GM10266 (cell line): Measurements from ENCODE around the gene WTAP.
"Not testable (repeated sequence)": the region's sequence is repeated elsewhere in the genome, so short reads cannot be mapped to it uniquely, and the experiment has no call there.

Source experiments
- DNase-seq: peaks from one replicate; pipeline ENCODE4 v3.0.0; 2012; ENCODE audit errors: extremely low spot score
- CTCF ChIP-seq: IDR thresholded peaks from 2 replicates; pipeline ENCODE4 v1.5.1; 2012; ENCODE audit warnings: mild to moderate bottlenecking, low read depth; ENCODE audit not compliant: control insufficient read depth, insufficient read depth; ENCODE audit errors: missing control alignments

WTAP gene

GRCh38 chr6:159715605-159716004 lies 11.7 kb upstream of the WTAP start:
- TF ChIP-seq CTCF = no peak
- no peak for DNase-seq

DNA sequence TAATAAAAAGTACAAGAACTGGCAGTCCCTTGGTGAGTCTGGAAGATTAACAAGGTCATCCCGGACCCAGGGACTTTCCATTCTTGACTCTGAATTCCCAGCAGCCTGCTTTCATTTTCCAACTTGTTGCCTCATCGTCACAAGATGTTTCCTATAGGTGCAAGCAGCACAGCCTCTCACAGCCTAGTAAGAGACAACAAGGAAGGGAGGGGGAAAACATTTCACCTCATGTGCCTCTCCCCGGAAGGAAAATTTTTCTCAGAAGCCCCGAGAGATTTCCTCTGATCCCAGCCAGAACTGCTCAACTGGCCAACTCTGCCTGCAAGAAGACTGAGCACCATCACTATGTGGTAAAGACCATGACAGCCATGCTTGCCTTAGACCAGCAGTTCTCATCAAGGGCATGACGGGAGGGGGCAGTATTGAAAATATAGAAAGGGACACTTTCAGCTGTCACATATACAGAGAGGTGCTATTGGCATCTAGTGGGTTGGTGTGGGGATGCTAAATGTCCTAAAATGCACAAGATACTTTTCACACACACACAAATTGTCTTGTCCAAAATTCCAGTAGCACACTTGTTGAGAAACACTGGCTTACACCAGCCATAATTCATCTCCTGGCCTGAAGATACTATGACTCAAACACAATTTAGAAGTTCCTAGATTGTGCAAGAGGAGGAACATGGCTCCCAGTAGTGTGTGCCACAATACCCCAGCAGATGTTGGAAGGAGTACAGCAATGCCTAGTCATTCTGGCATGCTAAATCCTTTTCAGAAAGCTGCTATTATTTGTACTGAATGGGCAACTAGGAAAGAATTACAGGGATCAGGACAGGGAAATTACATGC lies 10.8 kb upstream of the WTAP start:
- no peak for TF ChIP-seq CTCF
- no peak for DNase-seq

- no peak for DNase-seq
- TF ChIP-seq CTCF = no peak
These were observed 8.7 kb upstream of the WTAP start for GRCh38 chr6:159718634-159719033.

DNA sequence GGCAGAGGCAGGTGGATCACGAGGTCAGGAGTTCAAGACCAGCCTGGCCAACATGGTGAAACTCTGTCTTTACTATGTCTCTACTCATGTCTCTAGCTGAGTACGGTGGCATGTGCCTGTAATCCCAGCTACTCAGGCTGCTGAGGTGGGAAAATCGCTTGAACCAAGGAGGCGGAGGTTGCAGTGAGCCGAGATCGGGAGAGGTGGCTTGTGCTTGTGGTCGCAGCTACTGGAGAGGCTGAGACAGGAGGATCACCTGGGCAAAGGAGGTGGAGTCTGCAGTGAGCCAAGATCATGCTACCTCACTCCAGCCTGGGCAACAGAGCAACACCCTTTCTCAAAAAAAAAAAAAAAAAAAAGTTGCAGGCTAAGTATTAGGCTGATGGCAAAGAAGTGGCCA lies 8.0 kb upstream of the WTAP start:
- no peak for TF ChIP-seq CTCF
- DNase-seq = no peak

DNA sequence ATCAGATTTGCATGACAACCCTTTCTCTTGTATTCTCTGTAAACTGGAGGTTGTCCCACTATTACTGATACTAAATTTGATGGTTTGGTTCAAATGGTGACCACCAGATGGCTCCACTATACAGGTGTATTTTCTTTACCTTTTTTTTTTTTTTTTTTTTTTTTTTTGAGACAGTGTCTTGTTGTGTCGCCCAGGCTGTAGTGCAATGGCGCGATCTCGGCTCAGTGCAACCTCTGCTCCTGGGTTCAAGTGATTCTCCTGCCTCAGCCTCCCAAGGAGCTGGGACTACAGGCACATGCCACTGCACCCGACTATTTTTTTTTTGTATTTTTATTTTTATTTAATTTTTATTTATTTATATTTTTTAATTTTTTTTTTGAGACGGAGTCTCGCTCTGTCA lies 6.6 kb upstream of the WTAP start:
- TF ChIP-seq CTCF = no peak
- peak; percentile 33 for DNase-seq

DNA sequence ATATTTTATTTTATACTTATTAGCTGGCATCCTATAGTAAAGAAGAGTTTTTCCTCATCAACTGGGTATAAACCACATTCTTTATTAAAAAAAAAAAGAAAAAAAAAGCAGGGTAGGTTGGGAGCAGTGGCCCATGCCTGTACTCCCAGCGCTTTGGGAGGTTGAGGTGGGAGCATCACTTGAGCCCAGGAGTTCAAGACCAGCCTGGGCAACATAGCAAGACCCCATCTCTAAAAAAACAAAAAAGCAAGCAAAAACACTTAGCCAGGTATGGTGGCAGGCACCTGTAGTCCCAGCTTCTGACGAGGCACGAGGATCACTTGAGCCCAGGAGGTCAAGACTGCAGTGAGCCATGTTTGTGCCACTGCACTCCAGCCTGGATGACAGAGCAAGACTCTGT lies 5.3 kb upstream of the WTAP start:
- not testable (repeated sequence) for DNase-seq

DNA sequence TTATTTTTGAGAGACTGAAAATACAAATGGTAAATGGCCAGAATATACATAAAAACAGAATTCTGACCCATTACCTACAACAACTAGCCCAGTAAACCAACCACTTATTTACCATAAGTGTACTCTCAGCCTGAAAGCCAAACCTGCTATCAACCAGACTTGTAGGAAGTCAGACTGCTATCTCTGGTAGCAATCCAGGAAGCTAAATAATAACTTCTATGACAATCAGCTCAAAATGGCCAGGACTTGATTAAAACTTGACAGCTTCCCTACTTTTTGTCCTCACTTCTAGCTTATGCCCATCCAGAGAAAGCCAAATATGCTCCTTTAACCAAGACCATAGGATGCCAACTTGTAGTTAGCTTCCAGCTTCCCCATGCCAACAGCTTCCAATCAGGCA lies 4.7 kb upstream of the WTAP start:
- no peak for TF ChIP-seq CTCF
- DNase-seq = no peak

DNA sequence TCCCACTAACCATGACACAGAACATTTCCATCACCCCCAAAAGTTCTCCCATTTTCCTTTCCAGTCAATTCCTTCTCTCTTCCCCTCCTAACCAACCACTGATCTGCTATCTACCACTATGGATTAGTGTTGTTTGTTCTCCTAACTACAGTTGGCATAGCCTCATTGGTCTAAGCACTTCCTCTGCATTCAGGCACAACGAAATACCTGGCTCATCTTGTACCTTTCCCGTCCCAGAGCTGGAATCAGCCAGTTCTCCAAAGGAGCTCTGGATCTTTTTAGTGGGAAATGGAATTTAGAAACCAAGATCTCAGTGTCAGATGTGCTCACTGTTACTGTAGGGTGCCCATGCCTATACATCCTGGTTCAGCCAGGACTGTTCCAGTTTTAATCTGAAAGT lies 4.0 kb upstream of the WTAP start:
- TF ChIP-seq CTCF = no peak
- no peak for DNase-seq
